IMR-90 (cell line): Measurements from ENCODE around the gene AP1M2. TPM values are rescaled to one million over a fixed set of nuclear protein-coding genes. Genes with fewer than 3 reads are reported as not detected.

ENCODE experiments used
- ATAC-seq: fragments of 200-7000 bp; cut with Tn5 transposase; 2 replicates; pipeline ENCODE4 v1.9.1; 2020; ENCODE audit warnings: low read depth, mild to moderate bottlenecking, moderate library complexity
- BruUV-seq: library from RNA; stranded (reverse); fragments of 400-500 nt; replicated peaks from 2 replicates; lab custom pipeline; 2021; lab: Mats Ljungman, UMichigan
- CTCF ChIA-PET: fragments of 300-600 bp; formaldehyde crosslinking; extraction: SDS; loops from one replicate; lab custom pipeline; 2021; ENCODE audit warnings: antibody characterized with exemption; lab: Yijun Ruan, JAX
- POLR2A ChIA-PET: fragments of 300-600 bp; sonication (Branson Sonifier 250); formaldehyde crosslinking; loops from one replicate; lab custom pipeline; 2022; ENCODE audit warnings: antibody characterized with exemption; ENCODE audit not compliant: unreplicated experiment; lab: Charles Lee
- DNase-seq: peaks from one replicate; pipeline ENCODE4 v3.0.0; 2013
- H2AFZ ChIP-seq: replicated peaks from 2 replicates; pipeline ENCODE3; 2013; ENCODE audit warnings: low read length, mild to moderate bottlenecking; ENCODE audit not compliant: poor library complexity
- H2AK5ac ChIP-seq: 2 replicates; pipeline ENCODE4 v1.6.1; 2013; ENCODE audit warnings: low read depth, low read length, inconsistent platforms
- H2AK9ac ChIP-seq: replicated peaks from 2 replicates; pipeline ENCODE3; 2013; ENCODE audit warnings: mild to moderate bottlenecking, low read depth, low read length, moderate library complexity; ENCODE audit not compliant: poor library complexity
- H2BK120ac ChIP-seq: 2 replicates; pipeline ENCODE4 v1.6.1; 2013; ENCODE audit warnings: low read depth, low read length, inconsistent platforms
- H2BK15ac ChIP-seq: 3 replicates; pipeline ENCODE4 v1.6.1; 2013; ENCODE audit warnings: low read depth, low read length, inconsistent platforms
- H2BK20ac ChIP-seq: 2 replicates; pipeline ENCODE4 v1.6.1; 2013; ENCODE audit warnings: low read depth, mild to moderate bottlenecking, inconsistent platforms, low read length, moderate library complexity
- H2BK5ac ChIP-seq: 2 replicates; pipeline ENCODE4 v1.6.1; 2013; ENCODE audit warnings: mild to moderate bottlenecking, low read depth, low read length, inconsistent platforms; ENCODE audit not compliant: poor library complexity, severe bottlenecking
- H3K14ac ChIP-seq: replicated peaks from 2 replicates; pipeline ENCODE4 v1.6.1; 2013; ENCODE audit warnings: low read depth, low read length, inconsistent platforms
- H3K18ac ChIP-seq: 2 replicates; pipeline ENCODE4 v1.6.1; 2013; ENCODE audit warnings: low read depth, low read length, control low read depth
- H3K23ac ChIP-seq: 2 replicates; pipeline ENCODE4 v1.6.1; 2013; ENCODE audit warnings: low read depth, low read length, inconsistent platforms
- H3K27ac ChIP-seq: 2 replicates; pipeline ENCODE4 v1.5.1; 2013; ENCODE audit warnings: mild to moderate bottlenecking, control low read depth, low read length; ENCODE audit not compliant: insufficient read depth
- H3K27me3 ChIP-seq: 2 replicates; pipeline ENCODE4 v1.6.1; 2013; ENCODE audit warnings: low read length; ENCODE audit not compliant: control insufficient read depth, insufficient read depth
- H3K36me3 ChIP-seq: 2 replicates; pipeline ENCODE4 v1.6.1; 2013; ENCODE audit warnings: low read length, mixed read lengths; ENCODE audit not compliant: control insufficient read depth, insufficient read depth
- H3K4ac ChIP-seq: 2 replicates; pipeline ENCODE4 v1.6.1; 2013; ENCODE audit warnings: low read depth, low read length, inconsistent platforms
- H3K4me1 ChIP-seq: 2 replicates; pipeline ENCODE4 v1.6.1; 2013; ENCODE audit warnings: low read length, mixed read lengths; ENCODE audit not compliant: control insufficient read depth, insufficient read depth
- H3K4me2 ChIP-seq: 2 replicates; pipeline ENCODE4 v1.6.1; 2013; ENCODE audit warnings: low read depth, mild to moderate bottlenecking, control low read depth, low read length, moderate library complexity
- H3K4me3 ChIP-seq: 2 replicates; pipeline ENCODE4 v1.5.1; 2013; ENCODE audit warnings: low read depth, mild to moderate bottlenecking, control low read depth, low read length, moderate library complexity; ENCODE audit not compliant: insufficient read depth
- H3K56ac ChIP-seq: 2 replicates; pipeline ENCODE4 v1.6.1; 2013; ENCODE audit warnings: low read length, inconsistent platforms; ENCODE audit not compliant: insufficient read depth; ENCODE audit errors: extremely low read depth
- H3K79me1 ChIP-seq, 2 experiments: 2 replicates each; pipeline ENCODE4 v1.6.1; 2013; ENCODE audit warnings: low read length in 2 of 2, inconsistent platforms in 1 of 2, low read depth in 1 of 2
- H3K9ac ChIP-seq: 2 replicates; pipeline ENCODE4 v1.6.1; 2013; ENCODE audit warnings: low read depth, low read length, control low read depth
- H3K9me1 ChIP-seq: 2 replicates; pipeline ENCODE4 v1.6.1; 2013; ENCODE audit warnings: low read length, inconsistent platforms; ENCODE audit not compliant: insufficient read depth
- H3K9me3 ChIP-seq: 2 replicates; pipeline ENCODE4 v1.6.1; 2013; ENCODE audit warnings: low read length; ENCODE audit not compliant: control insufficient read depth, insufficient read depth
- H4K20me1 ChIP-seq: 2 replicates; pipeline ENCODE4 v1.6.1; 2013; ENCODE audit warnings: low read length, inconsistent platforms; ENCODE audit not compliant: insufficient read depth
- H4K5ac ChIP-seq: 2 replicates; pipeline ENCODE4 v1.6.1; 2013; ENCODE audit warnings: mild to moderate bottlenecking, low read depth, low read length, control low read depth
- H4K8ac ChIP-seq, 2 experiments: 2 replicates each; pipeline ENCODE4 v1.6.1; 2013; ENCODE audit warnings: low read depth in 2 of 2, low read length in 2 of 2, control low read depth in 1 of 2, inconsistent platforms in 1 of 2
- H4K91ac ChIP-seq: 2 replicates; pipeline ENCODE4 v1.6.1; 2013; ENCODE audit warnings: low read depth, low read length, inconsistent platforms; ENCODE audit not compliant: insufficient read depth
- BHLHE40 ChIP-seq: fragments of 150-350 bp; IDR thresholded peaks from 2 replicates; pipeline ENCODE4 v1.6.1; 2016; ENCODE audit warnings: mild to moderate bottlenecking, low read depth, low read length
- CEBPB ChIP-seq: IDR thresholded peaks from 2 replicates; pipeline ENCODE4 v1.6.1; 2012; ENCODE audit warnings: low read depth, low read length, improper control_type of control experiment
- CHD1 ChIP-seq: IDR thresholded peaks from 2 replicates; pipeline ENCODE4 v1.6.1; 2012; ENCODE audit warnings: low read depth, low read length, improper control_type of control experiment
- FOS ChIP-seq: fragments of 150-350 bp; IDR thresholded peaks from 2 replicates; pipeline ENCODE4 v1.6.1; 2016; ENCODE audit warnings: low read depth, low read length
- MAFK ChIP-seq: IDR thresholded peaks from 2 replicates; pipeline ENCODE4 v1.6.1; 2012; ENCODE audit warnings: low read depth, low read length, improper control_type of control experiment
- MAZ ChIP-seq: IDR thresholded peaks from 2 replicates; pipeline ENCODE4 v1.6.1; 2012; ENCODE audit warnings: low read depth, mild to moderate bottlenecking, low read length, improper control_type of control experiment, moderate library complexity, borderline replicate concordance
- MXI1 ChIP-seq: IDR thresholded peaks from 2 replicates; pipeline ENCODE4 v1.6.1; 2012; ENCODE audit warnings: low read depth, mild to moderate bottlenecking, low read length, moderate library complexity, borderline replicate concordance
- NFE2L2 ChIP-seq: fragments of 150-350 bp; IDR thresholded peaks from 2 replicates; pipeline ENCODE4 v1.6.1; 2016; ENCODE audit warnings: low read depth, mild to moderate bottlenecking, low read length
- POLR2A ChIP-seq: IDR thresholded peaks from 2 replicates; pipeline ENCODE4 v1.6.1; 2012; ENCODE audit warnings: mild to moderate bottlenecking, low read depth, low read length
- RAD21 ChIP-seq: IDR thresholded peaks from 2 replicates; pipeline ENCODE4 v1.6.1; 2012; ENCODE audit warnings: low read length, improper control_type of control experiment
- RCOR1 ChIP-seq: IDR thresholded peaks from 2 replicates; pipeline ENCODE4 v1.6.1; 2012; ENCODE audit warnings: mild to moderate bottlenecking, low read length, improper control_type of control experiment; ENCODE audit not compliant: insufficient replicate concordance
- RFX5 ChIP-seq: IDR thresholded peaks from 2 replicates; pipeline ENCODE4 v1.8.0; 2012; ENCODE audit warnings: low read depth, mild to moderate bottlenecking, low read length, moderate library complexity
- SMC3 ChIP-seq: fragments of 150-350 bp; IDR thresholded peaks from 2 replicates; pipeline ENCODE4 v1.6.1; 2016; ENCODE audit warnings: low read depth, mild to moderate bottlenecking, antibody characterized with exemption, low read length, moderate library complexity
- WGBS, 2 experiments: methylation state at CpG; one replicate each; pipeline versions ENCODE4 v1.1.5 to v1.1.7; 2013; ENCODE audit warnings: missing lambda C conversion rate in 2 of 2; ENCODE audit not compliant: insufficient read length in 1 of 2; ENCODE audit errors: extremely low coverage in 2 of 2; 5-methylcytosine and 5-hydroxymethylcytosine counted together
- dilution Hi-C: fragments of 300-500 bp; cut with HindIII; formaldehyde crosslinking; loops from one replicate; pipeline ENCODE4 v1.14.3; 2018; ENCODE audit warnings: low sequenced_read_pairs; ENCODE audit not compliant: unreplicated experiment
- in situ Hi-C: fragments of 300-500 bp; cut with MboI; formaldehyde crosslinking; loops from 3 replicates; pipeline ENCODE4 v1.14.3; 2019; ENCODE audit warnings: low sequenced_read_pairs, inconsistent platforms, mixed read lengths
- intact Hi-C: fragments of 100-400 bp; cut with micrococcal nuclease; formaldehyde crosslinking; loops from 2 replicates; pipeline ENCODE4 v1.10.0; 2022
- polyA plus RNA-seq, 3 experiments: library from polyadenylated mRNA; depleted of rRNA; stranded (reverse); fragments of >200 nt; gene quantifications; 2 replicates each; pipeline ENCODE4 v1.2.3, GENCODE V29; 2012; ENCODE audit warnings: low replicate concordance in 1 of 3
- total RNA-seq: library from RNA; depleted of rRNA; stranded (reverse); fragments of >200 nt; gene quantifications from 2 replicates; pipeline ENCODE4 v1.2.3, GENCODE V29; 2012
- TF ChIP-seq, protein P1 (sequence below): conservative IDR thresholded peaks from 2 replicates; pipeline ENCODE4 v1.5.1; 2012; ENCODE audit warnings: mild to moderate bottlenecking, low read depth, low read length, improper control_type of control experiment
- TF ChIP-seq, protein P2 (sequence below): fragments of 150-350 bp; IDR thresholded peaks from 2 replicates; pipeline ENCODE4 v1.6.1; 2017; ENCODE audit warnings: mild to moderate bottlenecking, antibody characterized with exemption, low read length, low read depth
- TF ChIP-seq, protein P3 (sequence below): fragments of 150-350 bp; IDR thresholded peaks from 2 replicates; pipeline ENCODE4 v1.6.1; 2016; ENCODE audit warnings: low read depth, mild to moderate bottlenecking, low read length, moderate library complexity, borderline replicate concordance

AP1M2 gene
- total and polyA plus RNA-seq, 2 of the 4 experiments (the other 2 are of a cell fraction): 0.17 TPM; not detected in 1

DNA sequence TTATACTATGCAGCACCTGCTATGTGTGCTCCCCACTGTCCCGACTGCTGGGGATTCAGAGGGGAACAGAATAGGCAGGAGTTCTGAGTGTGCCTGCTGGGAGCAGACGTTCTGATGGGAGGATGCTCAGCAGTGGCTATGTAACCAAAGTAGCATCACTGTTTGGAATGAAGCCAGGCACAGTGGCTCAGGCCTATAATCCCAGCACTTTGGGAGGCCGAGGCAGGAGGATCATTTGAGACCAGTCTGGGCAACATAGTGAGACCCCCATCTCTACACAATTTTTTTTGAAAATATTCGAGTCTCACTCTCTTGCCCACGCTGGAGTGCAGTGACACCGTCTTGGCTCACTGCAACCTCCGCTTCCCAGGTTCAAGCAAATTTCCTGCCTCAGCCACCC lies 37.4 kb downstream of the AP1M2 start:
- H3K23ac ChIP-seq: no peak overlapping the region
- no peak overlapping the region for H4K8ac ChIP-seq
- no peak overlapping the region for H3K18ac ChIP-seq
- H2BK20ac ChIP-seq: no peak overlapping the region
- H3K27ac ChIP-seq: no peak overlapping the region
- H2BK120ac ChIP-seq: no peak overlapping the region
- BruUV-seq: no TSS peak
- ATAC-seq (no peak), DNase-seq (no peak)
- peaks cover 59% of the 10 kb centered on the region for H3K36me3 ChIP-seq
- H4K91ac ChIP-seq: no peak overlapping the region
- H2BK15ac ChIP-seq: no peak overlapping the region
- no peak overlapping the region for H2AK5ac ChIP-seq
- H3K14ac ChIP-seq: no peak overlapping the region
- H3K4me1 ChIP-seq: peaks cover 2% of the 10 kb centered on the region; the same call in 1 of the 2 replicates
- H3K56ac ChIP-seq: no peak overlapping the region
- in situ Hi-C loops: no loop called here
- no peaks in the 10 kb centered on the region for H3K9me3 ChIP-seq
- no peaks in the 10 kb centered on the region for H3K27me3 ChIP-seq
- ChIA-PET CTCF (no interaction called here), POLR2A (no interaction called here)
- no peak overlapping the region for H3K4ac ChIP-seq
- H4K5ac ChIP-seq: no peak overlapping the region
- no peak overlapping the region for H3K9ac ChIP-seq
- peaks cover 11% of the 10 kb centered on the region for H4K20me1 ChIP-seq
- dilution Hi-C loops: no loop called here
- peaks cover 7% of the 10 kb centered on the region; the same call in 1 of the 2 replicates for H3K9me1 ChIP-seq
- H3K4me2 ChIP-seq: no peak overlapping the region
- WGBS, 2 experiments: 75% methylated on average over 2 of the region's 7 CpGs; no CpG with 5 or more reads in 1 of the 2 experiments
- TF ChIP-seq, protein P1, sequence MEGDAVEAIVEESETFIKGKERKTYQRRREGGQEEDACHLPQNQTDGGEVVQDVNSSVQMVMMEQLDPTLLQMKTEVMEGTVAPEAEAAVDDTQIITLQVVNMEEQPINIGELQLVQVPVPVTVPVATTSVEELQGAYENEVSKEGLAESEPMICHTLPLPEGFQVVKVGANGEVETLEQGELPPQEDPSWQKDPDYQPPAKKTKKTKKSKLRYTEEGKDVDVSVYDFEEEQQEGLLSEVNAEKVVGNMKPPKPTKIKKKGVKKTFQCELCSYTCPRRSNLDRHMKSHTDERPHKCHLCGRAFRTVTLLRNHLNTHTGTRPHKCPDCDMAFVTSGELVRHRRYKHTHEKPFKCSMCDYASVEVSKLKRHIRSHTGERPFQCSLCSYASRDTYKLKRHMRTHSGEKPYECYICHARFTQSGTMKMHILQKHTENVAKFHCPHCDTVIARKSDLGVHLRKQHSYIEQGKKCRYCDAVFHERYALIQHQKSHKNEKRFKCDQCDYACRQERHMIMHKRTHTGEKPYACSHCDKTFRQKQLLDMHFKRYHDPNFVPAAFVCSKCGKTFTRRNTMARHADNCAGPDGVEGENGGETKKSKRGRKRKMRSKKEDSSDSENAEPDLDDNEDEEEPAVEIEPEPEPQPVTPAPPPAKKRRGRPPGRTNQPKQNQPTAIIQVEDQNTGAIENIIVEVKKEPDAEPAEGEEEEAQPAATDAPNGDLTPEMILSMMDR: no peak
- TF ChIP-seq SMC3 (no peak), NFE2L2 (no peak), FOS (no peak), POLR2A (no peak), MAZ (no peak), MAFK (no peak), RFX5 (no peak), MXI1 (no peak), RAD21 (no peak), CHD1 (no peak), CEBPB (no peak), BHLHE40 (no peak), RCOR1 (no peak)
- TF ChIP-seq, protein P2, sequence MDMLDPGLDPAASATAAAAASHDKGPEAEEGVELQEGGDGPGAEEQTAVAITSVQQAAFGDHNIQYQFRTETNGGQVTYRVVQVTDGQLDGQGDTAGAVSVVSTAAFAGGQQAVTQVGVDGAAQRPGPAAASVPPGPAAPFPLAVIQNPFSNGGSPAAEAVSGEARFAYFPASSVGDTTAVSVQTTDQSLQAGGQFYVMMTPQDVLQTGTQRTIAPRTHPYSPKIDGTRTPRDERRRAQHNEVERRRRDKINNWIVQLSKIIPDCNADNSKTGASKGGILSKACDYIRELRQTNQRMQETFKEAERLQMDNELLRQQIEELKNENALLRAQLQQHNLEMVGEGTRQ: no peak
- TF ChIP-seq, protein P3, sequence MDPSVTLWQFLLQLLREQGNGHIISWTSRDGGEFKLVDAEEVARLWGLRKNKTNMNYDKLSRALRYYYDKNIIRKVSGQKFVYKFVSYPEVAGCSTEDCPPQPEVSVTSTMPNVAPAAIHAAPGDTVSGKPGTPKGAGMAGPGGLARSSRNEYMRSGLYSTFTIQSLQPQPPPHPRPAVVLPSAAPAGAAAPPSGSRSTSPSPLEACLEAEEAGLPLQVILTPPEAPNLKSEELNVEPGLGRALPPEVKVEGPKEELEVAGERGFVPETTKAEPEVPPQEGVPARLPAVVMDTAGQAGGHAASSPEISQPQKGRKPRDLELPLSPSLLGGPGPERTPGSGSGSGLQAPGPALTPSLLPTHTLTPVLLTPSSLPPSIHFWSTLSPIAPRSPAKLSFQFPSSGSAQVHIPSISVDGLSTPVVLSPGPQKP: no peak
- H2AK9ac ChIP-seq: no peak overlapping the region
- no peak overlapping the region for H3K4me3 ChIP-seq
- H3K79me1 ChIP-seq: peaks cover 13 to 37% of the 10 kb centered on the region in 2 experiments
- H2BK5ac ChIP-seq: no peak overlapping the region
- intact Hi-C loops: no loop called here
- no peak overlapping the region for H2AFZ ChIP-seq
